ENCODE data around the gene TMEM232. TPM values are rescaled to one million over a fixed set of nuclear protein-coding genes. Genes with fewer than 3 reads are reported as not detected.

The TMEM232 gene
- total and polyA plus RNA-seq, 8 donors, result 2.4 to 8.4 (median 5.2) TPM

DNA sequence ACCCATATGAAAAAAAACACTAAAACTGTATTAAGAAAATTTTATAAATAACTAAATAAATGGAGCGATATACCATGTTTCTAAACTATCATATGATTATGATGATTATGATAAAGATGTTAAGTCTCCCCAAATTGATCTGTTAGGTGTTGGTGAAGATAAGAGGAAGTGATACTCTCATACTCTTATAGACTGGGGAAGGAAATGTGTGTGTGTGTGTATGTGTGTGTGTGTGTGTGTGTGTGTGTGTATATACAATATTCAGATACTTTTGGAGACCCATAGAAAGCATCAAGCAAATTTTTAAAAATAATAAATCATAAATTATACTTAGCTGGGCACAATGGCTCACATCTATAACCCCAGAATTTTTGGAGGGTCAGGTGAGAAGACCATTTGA lies 62.9 kb downstream of the TMEM232 start:
- no peak overlapping the region for H3K27ac ChIP-seq
- H3K36me3 ChIP-seq, result no peaks in the 10 kb centered on the region
- H3K9me3 ChIP-seq, result no peaks in the 10 kb centered on the region
- no peak overlapping the region for H3K4me3 ChIP-seq
- H3K27me3 ChIP-seq, result no peaks in the 10 kb centered on the region
- no peaks in the 10 kb centered on the region for H3K4me1 ChIP-seq
- ATAC-seq (no peak), DNase-seq (no peak)
- TF ChIP-seq, protein P1, sequence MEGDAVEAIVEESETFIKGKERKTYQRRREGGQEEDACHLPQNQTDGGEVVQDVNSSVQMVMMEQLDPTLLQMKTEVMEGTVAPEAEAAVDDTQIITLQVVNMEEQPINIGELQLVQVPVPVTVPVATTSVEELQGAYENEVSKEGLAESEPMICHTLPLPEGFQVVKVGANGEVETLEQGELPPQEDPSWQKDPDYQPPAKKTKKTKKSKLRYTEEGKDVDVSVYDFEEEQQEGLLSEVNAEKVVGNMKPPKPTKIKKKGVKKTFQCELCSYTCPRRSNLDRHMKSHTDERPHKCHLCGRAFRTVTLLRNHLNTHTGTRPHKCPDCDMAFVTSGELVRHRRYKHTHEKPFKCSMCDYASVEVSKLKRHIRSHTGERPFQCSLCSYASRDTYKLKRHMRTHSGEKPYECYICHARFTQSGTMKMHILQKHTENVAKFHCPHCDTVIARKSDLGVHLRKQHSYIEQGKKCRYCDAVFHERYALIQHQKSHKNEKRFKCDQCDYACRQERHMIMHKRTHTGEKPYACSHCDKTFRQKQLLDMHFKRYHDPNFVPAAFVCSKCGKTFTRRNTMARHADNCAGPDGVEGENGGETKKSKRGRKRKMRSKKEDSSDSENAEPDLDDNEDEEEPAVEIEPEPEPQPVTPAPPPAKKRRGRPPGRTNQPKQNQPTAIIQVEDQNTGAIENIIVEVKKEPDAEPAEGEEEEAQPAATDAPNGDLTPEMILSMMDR (IDR thresholded peaks at IDR 0.05), result no peak
- intact Hi-C loops (cut with DNase I), result no loop called here

DNA sequence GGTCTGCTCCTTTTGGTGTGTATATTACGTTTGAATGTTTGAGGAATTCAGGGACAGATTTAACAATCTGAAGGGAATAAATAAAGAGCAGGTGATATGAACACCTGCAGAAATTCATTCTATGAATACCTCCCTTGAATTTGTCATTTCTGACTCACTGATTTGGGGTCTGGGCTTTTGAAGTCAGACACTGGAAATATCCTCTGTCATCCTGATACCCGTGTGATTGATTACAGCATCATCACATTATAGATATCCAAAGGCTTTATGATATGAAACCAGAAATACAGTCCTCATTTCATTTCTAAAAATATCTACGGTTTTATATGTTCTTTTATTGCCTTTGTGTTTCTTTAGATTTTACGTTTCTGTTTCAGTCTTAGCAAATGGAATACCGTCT lies 68.5 kb downstream of the TMEM232 start:
- ATAC-seq, result no peak
- H3K4me1 ChIP-seq, result no peaks in the 10 kb centered on the region
- H3K27me3 ChIP-seq, result no peaks in the 10 kb centered on the region
- H3K4me3 ChIP-seq, result no peak overlapping the region
- no peak overlapping the region for H3K27ac ChIP-seq
- TF ChIP-seq, protein P1 (IDR thresholded peaks at IDR 0.05), result no peak
- DNase-seq, result no peak
- intact Hi-C loops (cut with DNase I), result no loop called here
- H3K36me3 ChIP-seq, result no peaks in the 10 kb centered on the region
- H3K9me3 ChIP-seq, result no peaks in the 10 kb centered on the region

DNA sequence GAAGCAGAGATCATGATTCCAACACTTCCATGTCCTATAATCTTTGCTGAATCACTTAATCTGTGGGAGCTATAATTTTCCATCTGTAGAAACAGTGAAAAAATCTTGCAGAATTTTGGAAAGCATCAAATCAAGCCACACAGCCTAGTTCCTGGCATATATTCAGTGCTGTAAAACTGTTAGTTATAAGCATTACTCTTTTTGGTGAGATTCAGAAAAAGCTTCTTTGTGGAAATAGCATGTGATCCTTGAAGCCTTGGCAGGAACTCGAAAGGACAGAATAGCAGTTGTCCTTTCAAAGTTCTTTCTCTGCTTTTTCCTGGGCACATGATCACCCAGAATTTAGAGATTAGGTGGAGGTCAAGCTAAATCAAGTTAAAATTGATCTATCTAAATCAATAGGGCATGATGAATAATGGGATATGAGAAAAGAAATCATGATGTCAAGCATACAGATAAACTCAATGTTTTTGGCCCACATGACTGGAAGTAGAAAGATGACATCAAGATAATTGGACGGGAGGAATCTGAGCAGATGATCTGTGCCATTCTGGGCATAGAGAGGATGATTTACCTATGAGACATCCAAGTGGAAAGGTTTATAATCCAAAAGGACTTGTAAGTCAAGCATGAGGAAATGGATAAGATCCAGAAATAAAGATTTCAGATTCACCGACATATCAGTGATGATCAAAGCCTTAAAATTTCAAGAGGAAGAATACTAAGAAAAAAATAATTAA lies 73.1 kb downstream of the TMEM232 start:
- intact Hi-C loops (cut with DNase I), result no loop called here
- TF ChIP-seq, protein P1 (IDR thresholded peaks at IDR 0.05), result no peak
- Histone ChIP-seq H3K4me3 (no peak overlapping the region), H3K27ac (no peak overlapping the region), H3K4me1 (no peaks in the 10 kb centered on the region), H3K9me3 (no peaks in the 10 kb centered on the region), H3K36me3 (no peaks in the 10 kb centered on the region), H3K27me3 (no peaks in the 10 kb centered on the region)
- ATAC-seq, result no peak
- no peak for DNase-seq

DNA sequence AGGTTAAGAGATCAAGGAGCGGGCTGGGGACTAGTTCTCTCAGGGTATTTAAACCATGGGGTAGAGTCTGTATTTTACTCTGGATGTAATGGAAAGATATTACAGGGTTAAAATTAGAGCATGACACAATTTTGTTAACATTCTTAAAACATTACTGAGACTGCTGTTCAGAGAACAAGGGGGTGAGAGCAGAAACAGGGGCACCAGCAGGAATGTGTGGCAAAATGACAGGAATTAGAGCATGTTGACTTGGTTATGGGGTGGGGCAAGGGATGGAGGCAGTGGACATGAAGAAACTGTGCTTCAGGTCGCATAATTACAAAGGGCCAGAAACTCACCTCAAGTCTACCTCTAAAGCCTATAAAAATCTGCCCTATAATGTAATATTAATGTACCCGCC lies 75.0 kb downstream of the TMEM232 start:
- intact Hi-C loops (cut with DNase I), result no loop called here
- H3K9me3 ChIP-seq, result no peaks in the 10 kb centered on the region
- DNase-seq (no peak), ATAC-seq (no peak)
- H3K27me3 ChIP-seq, result no peaks in the 10 kb centered on the region
- TF ChIP-seq, protein P1 (IDR thresholded peaks at IDR 0.05), result no peak
- no peak overlapping the region for H3K27ac ChIP-seq
- H3K4me3 ChIP-seq, result no peak overlapping the region
- H3K36me3 ChIP-seq, result no peaks in the 10 kb centered on the region
- H3K4me1 ChIP-seq, result no peaks in the 10 kb centered on the region

DNA sequence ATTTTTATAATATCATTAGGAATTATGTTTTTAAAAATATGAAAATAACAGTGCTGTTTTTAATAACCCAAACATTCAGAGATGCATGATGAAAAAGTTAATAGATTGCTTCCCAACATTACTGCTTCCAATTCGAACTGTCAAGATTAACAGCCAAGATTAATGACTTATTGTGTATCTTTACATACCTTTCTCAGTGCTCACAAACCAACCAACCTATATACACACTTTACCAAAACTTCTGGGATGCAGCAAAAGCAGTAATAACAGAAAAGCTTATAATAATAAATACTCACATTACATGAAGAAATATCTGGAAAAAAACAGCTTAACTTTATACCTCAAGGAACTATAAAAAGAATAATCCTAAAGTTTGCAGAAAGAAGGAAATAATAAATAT lies 82.1 kb downstream of the TMEM232 start:
- no peaks in the 10 kb centered on the region for H3K9me3 ChIP-seq
- DNase-seq (no peak), ATAC-seq (no peak)
- H3K27ac ChIP-seq, result no peak overlapping the region
- no peaks in the 10 kb centered on the region for H3K27me3 ChIP-seq
- H3K36me3 ChIP-seq, result no peaks in the 10 kb centered on the region
- no peak overlapping the region for H3K4me3 ChIP-seq
- intact Hi-C loops (cut with DNase I), result no loop called here
- no peaks in the 10 kb centered on the region for H3K4me1 ChIP-seq
- TF ChIP-seq, protein P1 (IDR thresholded peaks at IDR 0.05), result no peak

Measured in left lung (tissue), 10 donors.